ENCODE results near the gene PTPN7.

PTPN7 gene

DNA sequence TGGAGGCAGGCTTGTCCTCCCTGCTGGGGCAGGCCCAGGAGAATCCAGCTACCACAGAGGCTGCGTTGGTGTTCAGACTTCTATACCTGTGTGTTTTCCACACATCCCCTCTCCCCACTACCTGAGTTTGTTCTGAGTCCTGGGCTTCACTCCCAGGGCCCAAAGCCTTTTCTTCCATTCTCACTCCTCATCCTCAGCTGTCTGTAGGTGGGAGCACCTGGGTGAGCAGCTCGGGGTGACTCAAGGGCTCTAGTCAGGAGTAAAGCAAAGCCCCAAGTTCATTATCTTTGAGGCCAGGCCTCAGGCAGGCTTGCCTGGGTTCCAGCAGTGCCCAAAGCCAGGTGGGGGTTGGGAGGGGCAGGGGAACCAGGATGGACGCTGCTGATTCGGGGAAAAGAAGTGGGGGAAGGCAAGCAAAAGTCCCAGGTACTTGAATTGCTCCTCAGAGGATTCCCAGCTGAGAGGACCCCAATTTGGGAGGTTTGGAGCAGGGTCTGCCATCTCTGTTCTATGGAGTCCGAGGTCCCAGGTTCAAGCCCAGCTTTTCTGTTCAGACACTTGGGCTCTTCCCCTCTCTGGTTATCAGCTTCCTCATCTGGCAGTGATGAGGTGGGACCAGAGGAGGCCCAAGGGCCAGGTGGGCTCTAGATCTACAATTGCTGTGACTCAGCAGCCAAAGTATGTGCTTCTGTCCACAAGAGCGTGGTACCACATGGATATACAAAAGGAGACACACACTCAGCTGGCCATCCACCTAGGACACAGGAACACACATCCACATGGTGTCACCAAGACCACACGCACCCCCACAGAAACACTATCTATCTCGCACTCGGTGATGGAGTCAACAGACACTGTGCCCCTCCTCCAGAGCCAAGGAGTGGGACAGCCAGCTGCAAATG is 5.8 kb upstream of the PTPN7 start:
- ChIA-PET CTCF (interaction anchor here (0.6 to 2.2 kb wide), 9 partner anchors 8 to 389 kb away, joined by 3 to 10 read pairs (median 3); no protein-coding TSS in a partner anchor), POLR2A (interaction anchor here (0.6 to 1.6 kb wide), 2 partner anchors 11 to 137 kb away, joined by 3 to 4 read pairs; no protein-coding TSS in a partner anchor)
- H3K36me3 ChIP-seq (ENCODE audit: control insufficient read depth in 4 of 4, insufficient read depth in 4 of 4, low read length in 3 of 4), result no peaks in the 10 kb centered on the region
- H3K9me3 ChIP-seq (ENCODE audit: control extremely low read depth in 1 of 5, control insufficient read depth in 4 of 5, insufficient read depth in 2 of 5, low read depth in 1 of 5, low read length in 4 of 5), result no peaks in the 10 kb centered on the region
- H3K27ac ChIP-seq (ENCODE audit: insufficient read depth in 1 of 2, low read depth in 1 of 2, low read length in 2 of 2, poor library complexity in 1 of 2, severe bottlenecking in 2 of 2), result peak overlapping the region in 1 of 2 experiments; percentile 56
- DNase-seq, result peak in 1 of 3 donors; percentile 56
- H3K27me3 ChIP-seq (replicated peaks in 2 of 5; ENCODE audit: control insufficient read depth in 4 of 5, insufficient read depth in 5 of 5, low read length in 4 of 5), result no peaks in the 10 kb centered on the region
- peaks cover 6 to 79% (median 68%) of the 10 kb centered on the region in 4 experiments for H3K4me1 ChIP-seq (ENCODE audit: control extremely low read depth in 1 of 4, control insufficient read depth in 4 of 4, insufficient read depth in 4 of 4, low read length in 3 of 4)
- 94% methylated on average over 6 of the region's 9 CpGs for WGBS (ENCODE audit: insufficient coverage)
- H3K4me3 ChIP-seq (ENCODE audit: control insufficient read depth in 1 of 7, extremely low read depth in 1 of 7, insufficient read depth in 4 of 7, low read depth in 2 of 7, low read length in 6 of 7), result peak overlapping the region in 1 of 7 experiments; percentile 19

DNA sequence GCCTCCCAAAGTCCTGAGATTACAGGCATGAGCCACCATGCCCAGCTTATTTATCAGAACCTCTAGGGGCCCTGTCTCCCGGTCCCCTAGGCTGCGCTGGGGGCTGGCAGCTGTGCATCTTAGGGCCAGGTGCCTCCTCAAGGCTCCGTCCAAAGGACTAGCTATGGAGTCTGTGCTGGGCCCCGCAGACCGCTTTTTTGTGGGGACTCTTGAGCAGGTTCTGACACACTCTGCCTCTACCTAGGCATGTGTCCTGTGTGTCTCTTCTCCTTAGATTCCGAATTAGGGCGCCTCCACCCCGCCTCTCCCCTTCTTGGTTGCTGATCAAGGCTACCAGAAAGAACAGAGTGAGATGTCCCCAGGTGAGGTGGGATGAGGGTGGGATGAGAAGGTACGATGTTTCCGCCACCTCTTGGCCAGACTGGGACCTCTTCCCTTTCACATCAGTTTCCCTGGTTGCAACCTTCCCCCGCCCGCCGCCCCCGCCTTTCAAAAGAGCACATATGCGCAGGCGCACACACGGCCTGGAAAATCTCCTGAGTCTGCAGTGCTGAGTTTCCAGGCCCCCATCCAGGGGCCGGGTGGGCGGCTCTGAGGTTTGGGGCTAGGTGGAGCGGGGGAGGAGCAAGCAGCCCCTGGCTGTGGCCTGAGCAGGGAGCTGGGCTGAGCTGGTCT is 5.0 kb upstream of the PTPN7 start:
- Histone ChIP-seq H3K9me3 (ENCODE audit: control extremely low read depth in 1 of 5, control insufficient read depth in 4 of 5, insufficient read depth in 2 of 5, low read depth in 1 of 5, low read length in 4 of 5) (no peaks in the 10 kb centered on the region), H3K36me3 (ENCODE audit: control insufficient read depth in 4 of 4, insufficient read depth in 4 of 4, low read length in 3 of 4) (no peaks in the 10 kb centered on the region), H3K27ac (ENCODE audit: insufficient read depth in 1 of 2, low read depth in 1 of 2, low read length in 2 of 2, poor library complexity in 1 of 2, severe bottlenecking in 2 of 2) (peak overlapping the region in 1 of 2 experiments; percentile 56), H3K27me3 (replicated peaks in 2 of 5; ENCODE audit: control insufficient read depth in 4 of 5, insufficient read depth in 5 of 5, low read length in 4 of 5) (no peaks in the 10 kb centered on the region), H3K4me3 (ENCODE audit: control insufficient read depth in 1 of 7, extremely low read depth in 1 of 7, insufficient read depth in 4 of 7, low read depth in 2 of 7, low read length in 6 of 7) (no peak overlapping the region), H3K4me1 (ENCODE audit: control extremely low read depth in 1 of 4, control insufficient read depth in 4 of 4, insufficient read depth in 4 of 4, low read length in 3 of 4) (peaks cover 6 to 80% (median 74%) of the 10 kb centered on the region in 4 experiments)
- no peak for DNase-seq
- ChIA-PET CTCF (interaction anchor here (0.8 to 2.2 kb wide), 6 partner anchors 9 to 147 kb away, joined by 3 to 10 read pairs (median 3); no protein-coding TSS in a partner anchor), POLR2A (no interaction called here)
- WGBS (ENCODE audit: insufficient coverage), result 73% methylated on average over 13 of the region's 20 CpGs

DNA sequence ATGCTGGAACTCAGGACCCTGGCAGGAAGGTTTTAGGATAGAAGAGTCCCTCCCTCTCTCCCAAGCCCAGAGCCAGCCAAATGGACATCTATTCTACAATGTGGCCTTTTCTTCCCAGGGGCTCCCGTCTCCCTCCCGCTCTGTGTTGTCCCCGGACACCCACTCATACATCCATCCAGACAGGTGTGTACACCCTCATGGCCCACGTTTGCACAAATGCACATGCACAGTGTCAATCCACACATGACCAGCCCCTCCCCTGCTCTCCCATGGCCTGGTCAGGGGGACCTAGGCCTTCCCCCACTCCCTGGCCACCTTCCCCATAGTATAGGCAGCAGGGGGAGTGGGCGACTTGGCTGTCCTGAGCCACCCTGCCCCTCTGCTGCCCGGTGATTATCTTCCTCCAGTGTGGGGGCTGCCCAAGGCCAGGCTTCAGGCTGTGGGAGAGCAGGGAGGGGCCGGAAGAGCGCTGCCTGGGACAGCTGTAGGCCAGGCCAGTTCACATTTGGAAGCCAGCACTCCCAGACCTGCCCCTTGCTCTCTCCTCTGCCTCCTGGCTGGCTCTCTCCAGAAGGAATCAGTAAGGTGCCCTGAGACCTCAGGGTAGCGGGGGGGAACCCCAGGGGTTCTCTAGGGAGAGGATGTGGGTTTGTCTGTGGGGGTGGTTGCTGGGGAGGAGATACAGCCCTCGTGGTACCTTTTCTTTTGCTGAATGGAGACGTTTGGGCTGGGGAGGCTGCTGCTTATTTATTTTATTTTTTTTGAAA is 4.1 kb upstream of the PTPN7 start:
- Histone ChIP-seq H3K36me3 (ENCODE audit: control insufficient read depth in 4 of 4, insufficient read depth in 4 of 4, low read length in 3 of 4) (no peaks in the 10 kb centered on the region), H3K27ac (ENCODE audit: insufficient read depth in 1 of 2, low read depth in 1 of 2, low read length in 2 of 2, poor library complexity in 1 of 2, severe bottlenecking in 2 of 2) (peak overlapping the region in 1 of 2 experiments; percentile 93), H3K9me3 (ENCODE audit: control extremely low read depth in 1 of 5, control insufficient read depth in 4 of 5, insufficient read depth in 2 of 5, low read depth in 1 of 5, low read length in 4 of 5) (no peaks in the 10 kb centered on the region), H3K27me3 (replicated peaks in 2 of 5; ENCODE audit: control insufficient read depth in 4 of 5, insufficient read depth in 5 of 5, low read length in 4 of 5) (no peaks in the 10 kb centered on the region), H3K4me3 (ENCODE audit: control insufficient read depth in 1 of 7, extremely low read depth in 1 of 7, insufficient read depth in 4 of 7, low read depth in 2 of 7, low read length in 6 of 7) (peak overlapping the region in 4 of 7 experiments; percentile 5 to 30 (median 24)), H3K4me1 (ENCODE audit: control extremely low read depth in 1 of 4, control insufficient read depth in 4 of 4, insufficient read depth in 4 of 4, low read length in 3 of 4) (peaks cover 7 to 89% (median 83%) of the 10 kb centered on the region in 4 experiments)
- WGBS (ENCODE audit: insufficient coverage), result 52% methylated on average over 8 of the region's 11 CpGs
- ChIA-PET POLR2A (no interaction called here), CTCF (interaction anchor here (0.8 to 6.0 kb wide), 7 partner anchors 9 to 147 kb away, joined by 3 to 32 read pairs (median 7); partner anchors contain the start of gene LGR6)
- peak in 2 of 3 donors; percentile 78 to 80 for DNase-seq

DNA sequence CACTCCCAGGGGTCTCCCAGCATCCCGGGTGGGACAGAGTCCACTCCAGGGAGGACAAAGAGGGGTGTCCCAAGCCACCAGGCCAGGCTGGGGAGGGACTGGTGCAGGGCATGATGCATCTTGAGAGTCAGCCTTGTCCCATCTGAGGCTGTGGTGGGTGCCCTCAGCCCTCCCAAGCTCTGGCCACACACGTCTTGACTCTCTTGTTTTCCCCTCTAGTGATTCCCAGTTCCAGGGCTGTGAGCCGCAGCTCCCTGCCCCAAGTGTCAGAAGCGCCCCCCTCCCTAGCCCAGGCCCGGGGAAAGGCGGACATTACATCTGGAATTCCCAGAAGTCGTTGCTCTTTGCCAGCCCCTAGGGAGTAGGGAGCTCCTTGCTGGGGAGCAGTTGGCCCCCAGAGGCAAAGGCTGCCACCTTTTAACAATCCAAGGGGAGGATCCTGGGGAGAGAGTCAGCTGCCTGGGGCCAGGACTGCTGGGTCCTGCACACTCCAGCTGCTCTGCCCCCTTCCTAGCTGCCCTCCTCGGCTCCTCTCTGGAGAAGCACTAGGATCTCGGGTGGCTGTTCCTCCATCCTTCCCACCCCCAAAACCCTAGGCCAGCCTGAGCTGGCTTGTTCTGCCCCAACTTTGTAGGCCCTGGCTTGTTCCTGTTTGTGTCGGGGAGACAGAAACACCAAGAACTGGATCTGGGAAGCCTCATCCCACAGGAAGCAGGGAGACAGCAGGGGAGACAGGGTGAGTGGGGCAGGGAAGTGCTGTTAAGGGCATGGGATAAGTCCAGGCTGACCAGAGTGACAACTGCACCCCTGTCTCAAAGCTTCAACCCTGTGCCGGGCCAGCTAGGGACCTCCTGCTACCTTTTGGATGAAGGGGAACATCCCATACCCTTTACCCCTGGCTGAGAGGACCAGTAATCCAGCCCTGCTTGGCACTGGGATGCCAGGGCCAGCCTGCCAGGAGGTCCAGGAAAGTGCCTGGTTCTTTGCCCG is 3.2 kb upstream of the PTPN7 start:
- DNase-seq, result no peak
- WGBS (ENCODE audit: insufficient coverage), result 81% methylated on average over 11 of the region's 12 CpGs
- H3K4me3 ChIP-seq (ENCODE audit: control insufficient read depth in 1 of 7, extremely low read depth in 1 of 7, insufficient read depth in 4 of 7, low read depth in 2 of 7, low read length in 6 of 7), result peak overlapping the region in 3 of 7 experiments; percentile 26 to 87 (median 72)
- peak overlapping the region in 1 of 2 experiments; percentile 93 for H3K27ac ChIP-seq (ENCODE audit: insufficient read depth in 1 of 2, low read depth in 1 of 2, low read length in 2 of 2, poor library complexity in 1 of 2, severe bottlenecking in 2 of 2)
- H3K36me3 ChIP-seq (ENCODE audit: control insufficient read depth in 4 of 4, insufficient read depth in 4 of 4, low read length in 3 of 4), result peaks cover 0 to 3% (median 0%) of the 10 kb centered on the region in 4 experiments
- H3K9me3 ChIP-seq (ENCODE audit: control extremely low read depth in 1 of 5, control insufficient read depth in 4 of 5, insufficient read depth in 2 of 5, low read depth in 1 of 5, low read length in 4 of 5), result no peaks in the 10 kb centered on the region
- CTCF ChIA-PET, result interaction anchor here (0.9 to 6.0 kb wide), 8 partner anchors 10 to 145 kb away, joined by 3 to 32 read pairs (median 6); partner anchors contain the start of gene LGR6
- no peaks in the 10 kb centered on the region for H3K27me3 ChIP-seq (replicated peaks in 2 of 5; ENCODE audit: control insufficient read depth in 4 of 5, insufficient read depth in 5 of 5, low read length in 4 of 5)
- H3K4me1 ChIP-seq (ENCODE audit: control extremely low read depth in 1 of 4, control insufficient read depth in 4 of 4, insufficient read depth in 4 of 4, low read length in 3 of 4), result peaks cover 9 to 97% (median 91%) of the 10 kb centered on the region in 4 experiments
- POLR2A ChIA-PET, result interaction anchor here (1.2 kb wide), 1 partner anchor 20 kb away, joined by 3 read pairs; no protein-coding TSS in a partner anchor

DNA sequence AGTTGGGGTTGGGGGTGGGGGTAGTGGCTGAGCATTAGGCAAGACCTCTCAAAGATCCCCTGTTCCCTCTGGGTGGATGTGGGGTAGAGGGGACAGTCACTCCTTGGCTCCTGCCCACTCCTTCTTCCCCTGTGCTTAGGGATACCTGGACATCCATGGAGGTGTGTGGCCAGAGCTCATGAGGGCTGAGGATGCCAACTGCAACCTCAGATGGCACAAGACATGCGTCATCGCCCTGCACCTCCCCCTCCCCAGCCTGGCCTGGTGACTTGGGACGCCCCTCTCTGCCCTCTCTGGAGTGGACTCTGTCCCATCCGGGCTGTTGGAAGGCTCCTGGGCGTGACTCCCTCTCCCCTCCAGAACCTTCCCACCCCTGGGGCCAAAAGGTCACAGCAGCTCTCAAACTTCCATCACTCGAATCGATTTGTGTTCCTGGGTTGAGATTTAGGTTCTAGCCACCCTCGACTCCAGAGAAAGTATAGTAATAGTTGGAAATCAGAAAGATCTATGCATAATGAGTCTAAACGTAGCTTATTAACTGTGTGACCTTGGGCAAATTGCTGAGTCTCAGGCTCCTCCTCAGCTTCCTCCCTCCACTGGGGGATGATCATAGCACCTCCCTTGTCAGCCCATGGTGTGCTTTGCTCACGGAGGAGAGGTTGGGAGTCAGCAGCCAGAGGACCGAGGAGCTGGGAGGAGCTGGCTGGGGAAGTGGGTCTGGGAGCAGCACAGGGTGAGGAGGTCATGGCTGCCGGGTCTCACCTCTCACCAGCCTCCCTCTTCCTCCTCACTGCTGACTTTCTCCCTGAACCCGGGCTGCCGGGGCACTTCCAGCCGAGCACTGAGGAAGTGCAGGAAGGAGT is 2.2 kb upstream of the PTPN7 start:
- H3K36me3 ChIP-seq (ENCODE audit: control insufficient read depth in 4 of 4, insufficient read depth in 4 of 4, low read length in 3 of 4), result peaks cover 0 to 9% (median 3%) of the 10 kb centered on the region in 4 experiments
- peaks cover 9 to 98% (median 94%) of the 10 kb centered on the region in 4 experiments for H3K4me1 ChIP-seq (ENCODE audit: control extremely low read depth in 1 of 4, control insufficient read depth in 4 of 4, insufficient read depth in 4 of 4, low read length in 3 of 4)
- no peaks in the 10 kb centered on the region for H3K9me3 ChIP-seq (ENCODE audit: control extremely low read depth in 1 of 5, control insufficient read depth in 4 of 5, insufficient read depth in 2 of 5, low read depth in 1 of 5, low read length in 4 of 5)
- peak overlapping the region in 1 of 2 experiments; percentile 93 for H3K27ac ChIP-seq (ENCODE audit: insufficient read depth in 1 of 2, low read depth in 1 of 2, low read length in 2 of 2, poor library complexity in 1 of 2, severe bottlenecking in 2 of 2)
- peak overlapping the region in 4 of 7 experiments; percentile 26 to 87 (median 68) for H3K4me3 ChIP-seq (ENCODE audit: control insufficient read depth in 1 of 7, extremely low read depth in 1 of 7, insufficient read depth in 4 of 7, low read depth in 2 of 7, low read length in 6 of 7)
- DNase-seq, result no peak
- POLR2A ChIA-PET, result interaction anchor here (0.7 to 1.2 kb wide), 2 partner anchors 15 to 19 kb away, joined by 3 read pairs; no protein-coding TSS in a partner anchor
- 27% methylated on average over 8 of the region's 15 CpGs for WGBS (ENCODE audit: insufficient coverage)
- H3K27me3 ChIP-seq (replicated peaks in 2 of 5; ENCODE audit: control insufficient read depth in 4 of 5, insufficient read depth in 5 of 5, low read length in 4 of 5), result no peaks in the 10 kb centered on the region
- CTCF ChIA-PET, result interaction anchor here (0.7 to 6.0 kb wide), 10 partner anchors 9 to 31 kb away, joined by 3 to 32 read pairs (median 4); partner anchors contain the start of gene LGR6

Data from common myeloid progenitor, CD34-positive (primary cell).